CD4-positive, CD25-positive, alpha-beta regulatory T cell (primary cell): Measurements from ENCODE around the gene PPP2R5C. TPM values are rescaled to one million over a fixed set of nuclear protein-coding genes. Genes with fewer than 3 reads are reported as not detected.

ENCODE experiments used
- ATAC-seq, 2 donors: fragments of 150-1000 bp; cut with Tn5 transposase; one replicate each; pipeline ENCODE4 v1.10.0; 2021; ENCODE audit warnings: low read depth in 2 of 2, moderate number of reproducible peaks in 2 of 2, moderate library complexity in 1 of 2
- DNase-seq, 3 donors: peaks; one replicate each; pipeline versions ENCODE4 v3.0.0 to v3.0.0-alpha.2; 2012 to 2022; ENCODE audit warnings: mixed read lengths in 1 of 3
- H3K27ac ChIP-seq: one replicate; pipeline ENCODE4 v1.7.0; 2013; ENCODE audit warnings: mild to moderate bottlenecking, low read length; ENCODE audit not compliant: insufficient read depth, poor library complexity, severe bottlenecking
- H3K27me3 ChIP-seq: one replicate; pipeline ENCODE4 v1.7.0; 2013; ENCODE audit warnings: low read length; ENCODE audit not compliant: control insufficient read depth, insufficient read depth
- H3K36me3 ChIP-seq: one replicate; pipeline ENCODE4 v1.7.0; 2013; ENCODE audit warnings: mild to moderate bottlenecking, low read length, moderate library complexity; ENCODE audit not compliant: control insufficient read depth, insufficient read depth
- H3K4me1 ChIP-seq: 2 replicates; pipeline ENCODE4 v1.7.0; 2013; ENCODE audit warnings: mild to moderate bottlenecking, low read length; ENCODE audit not compliant: insufficient read depth, control insufficient read depth, poor library complexity, severe bottlenecking
- H3K4me3 ChIP-seq: one replicate; pipeline ENCODE4 v1.7.0; 2013; ENCODE audit warnings: low read depth, mild to moderate bottlenecking, low read length, moderate library complexity
- H3K9me3 ChIP-seq, 2 experiments: 1 replicate in 1 of 2; 2 replicates in 1 of 2; pipeline ENCODE4 v1.7.0; 2013; ENCODE audit warnings: low read length in 2 of 2, mild to moderate bottlenecking in 1 of 2, moderate library complexity in 1 of 2; ENCODE audit not compliant: control insufficient read depth in 2 of 2
- H3K27ac Mint-ChIP-seq, 3 donors: one replicate each; pipeline ENCODE4 v1.8.0; 2020 to 2022; ENCODE audit warnings: mild to moderate bottlenecking in 3 of 3, mixed read lengths in 3 of 3, moderate library complexity in 2 of 3
- H3K27me3 Mint-ChIP-seq: one replicate; pipeline ENCODE4 v1.8.0; 2022; ENCODE audit warnings: mild to moderate bottlenecking, mixed read lengths
- H3K36me3 Mint-ChIP-seq: one replicate; pipeline ENCODE4 v1.8.0; 2020; ENCODE audit warnings: mixed read lengths
- H3K4me1 Mint-ChIP-seq, 4 donors: one replicate each; pipeline ENCODE4 v1.8.0; 2020 to 2022; ENCODE audit warnings: mixed read lengths in 4 of 4, mild to moderate bottlenecking in 1 of 4
- H3K4me3 Mint-ChIP-seq, 4 donors: one replicate each; pipeline ENCODE4 v1.8.0; 2020 to 2022; ENCODE audit warnings: mild to moderate bottlenecking in 4 of 4, mixed read lengths in 4 of 4, moderate library complexity in 3 of 4
- H3K9me3 Mint-ChIP-seq, 7 donors: one replicate each; pipeline ENCODE4 v1.8.0; 2020 to 2022; ENCODE audit warnings: mixed read lengths in 7 of 7, mild to moderate bottlenecking in 3 of 7, moderate library complexity in 2 of 7
- polyA plus RNA-seq, 4 donors: library from polyadenylated mRNA; unstranded; fragments of 300-500 nt; fragmentation: Illumina TruSeq; gene quantifications; one replicate each; pipeline ENCODE4 v1.2.3, GENCODE V29; 2021
- total RNA-seq: library from RNA; stranded (reverse); gene quantifications from one replicate; pipeline ENCODE4 v1.2.3, GENCODE V29; 2022

PPP2R5C gene
- total and polyA plus RNA-seq, 5 donors from 2014 or later: 244 to 650 (median 282) TPM

DNA sequence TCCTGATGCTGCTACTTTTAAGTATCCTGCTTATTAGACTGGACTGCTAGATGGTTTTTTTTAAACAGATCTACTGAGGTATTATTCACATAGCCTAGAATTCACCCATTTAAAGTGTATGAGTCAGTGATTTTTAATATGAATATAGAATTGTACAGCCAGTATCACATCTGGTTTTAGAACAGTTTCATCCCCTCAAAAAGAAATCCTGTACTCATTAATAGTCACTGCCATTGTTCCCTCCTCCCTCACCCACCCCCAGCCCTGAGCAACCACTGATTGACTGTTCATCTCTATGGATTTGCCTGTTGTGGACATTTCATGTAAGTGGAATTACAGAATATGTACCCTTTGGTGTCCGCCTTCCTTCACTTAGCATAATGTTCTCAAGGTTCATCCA, 98.4 kb downstream of the PPP2R5C start:
- Histone ChIP-seq H3K27me3 (no peaks in the 10 kb centered on the region), H3K9me3 (no peaks in the 10 kb centered on the region), H3K4me1 (peaks cover 26% of the 10 kb centered on the region), H3K36me3 (peaks cover 83% of the 10 kb centered on the region), H3K27ac (peak overlapping the region; percentile 75), H3K4me3 (peak overlapping the region; percentile 32)
- H3K36me3 Mint-ChIP-seq: peaks cover 56% of the 10 kb centered on the region
- H3K27me3 Mint-ChIP-seq: no peaks in the 10 kb centered on the region
- no peaks in the 10 kb centered on the region for H3K9me3 Mint-ChIP-seq
- DNase-seq (no peak), ATAC-seq (no peak)
- peak overlapping the region in 3 of 4 donors; percentile 19 to 55 (median 33) for H3K4me3 Mint-ChIP-seq
- peak overlapping the region; percentile 80 to 99 (median 93) for H3K27ac Mint-ChIP-seq
- H3K4me1 Mint-ChIP-seq: peaks cover 27 to 84% (median 60%) of the 10 kb centered on the region in 4 donors

GRCh38 chr14:101861464-101861863, 100.0 kb downstream of the PPP2R5C start:
- no peak overlapping the region for H3K4me3 Mint-ChIP-seq
- Histone ChIP-seq H3K9me3 (no peaks in the 10 kb centered on the region), H3K4me1 (peaks cover 13% of the 10 kb centered on the region), H3K27me3 (no peaks in the 10 kb centered on the region), H3K36me3 (peaks cover 80% of the 10 kb centered on the region), H3K27ac (no peak overlapping the region), H3K4me3 (no peak overlapping the region)
- H3K27me3 Mint-ChIP-seq: no peaks in the 10 kb centered on the region
- peaks cover 53% of the 10 kb centered on the region for H3K36me3 Mint-ChIP-seq
- H3K4me1 Mint-ChIP-seq: peaks cover 18 to 79% (median 50%) of the 10 kb centered on the region in 4 donors
- no peaks in the 10 kb centered on the region for H3K9me3 Mint-ChIP-seq
- H3K27ac Mint-ChIP-seq: peak overlapping the region in 2 of 3 donors; percentile 40 to 49
- ATAC-seq (no peak), DNase-seq (no peak)

DNA sequence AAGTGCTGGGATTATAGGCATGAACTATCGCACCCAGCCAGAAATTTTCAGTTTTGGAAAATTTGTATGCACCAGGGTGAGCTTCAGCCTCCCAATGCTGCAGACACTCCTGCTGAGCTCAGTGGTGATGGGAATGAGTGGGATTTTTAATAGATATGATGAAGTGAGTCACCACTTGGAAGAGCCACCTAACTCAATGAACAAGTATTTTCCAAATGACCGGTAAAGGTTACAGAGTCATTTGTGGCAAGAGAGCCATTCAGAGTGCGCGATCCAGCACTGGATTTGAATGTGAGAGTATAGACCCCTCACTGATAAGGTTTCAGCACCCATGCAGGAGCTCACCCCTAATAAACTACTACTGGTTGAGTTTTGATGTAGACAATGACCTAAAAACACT, 100.7 kb downstream of the PPP2R5C start:
- no peak overlapping the region for H3K27ac ChIP-seq
- Mint-ChIP-seq H3K9me3 (no peaks in the 10 kb centered on the region), H3K27me3 (no peaks in the 10 kb centered on the region), H3K36me3 (peaks cover 48% of the 10 kb centered on the region), H3K4me1 (peaks cover 14 to 76% (median 46%) of the 10 kb centered on the region in 4 donors), H3K27ac (peak overlapping the region in 2 of 3 donors; percentile 11 to 32), H3K4me3 (no peak overlapping the region)
- H3K4me1 ChIP-seq: peaks cover 13% of the 10 kb centered on the region
- no peak for DNase-seq
- H3K36me3 ChIP-seq: peaks cover 73% of the 10 kb centered on the region
- ATAC-seq: no peak
- H3K9me3 ChIP-seq: no peaks in the 10 kb centered on the region
- H3K4me3 ChIP-seq: no peak overlapping the region
- no peaks in the 10 kb centered on the region for H3K27me3 ChIP-seq

DNA sequence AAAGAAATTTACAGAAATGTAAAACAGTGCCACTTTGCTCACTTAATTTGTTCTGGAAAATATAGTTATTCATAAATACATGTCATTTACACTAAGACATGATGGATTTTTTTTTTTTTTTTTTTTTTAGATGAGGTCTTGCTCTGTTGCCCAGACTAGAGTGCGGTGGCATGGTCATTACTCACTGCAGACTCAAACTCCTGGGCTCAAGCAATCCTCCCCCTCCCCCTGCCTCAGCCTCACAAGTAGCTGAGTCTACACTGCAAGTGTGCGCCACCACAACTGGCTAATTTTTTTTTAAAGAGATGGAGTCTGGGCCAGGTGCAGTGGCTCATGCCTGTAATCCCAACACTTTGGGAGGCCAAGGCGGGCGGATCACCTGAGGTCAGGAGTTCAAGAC, 101.2 kb downstream of the PPP2R5C start:
- no peaks in the 10 kb centered on the region for H3K9me3 Mint-ChIP-seq
- DNase-seq: no peak

DNA sequence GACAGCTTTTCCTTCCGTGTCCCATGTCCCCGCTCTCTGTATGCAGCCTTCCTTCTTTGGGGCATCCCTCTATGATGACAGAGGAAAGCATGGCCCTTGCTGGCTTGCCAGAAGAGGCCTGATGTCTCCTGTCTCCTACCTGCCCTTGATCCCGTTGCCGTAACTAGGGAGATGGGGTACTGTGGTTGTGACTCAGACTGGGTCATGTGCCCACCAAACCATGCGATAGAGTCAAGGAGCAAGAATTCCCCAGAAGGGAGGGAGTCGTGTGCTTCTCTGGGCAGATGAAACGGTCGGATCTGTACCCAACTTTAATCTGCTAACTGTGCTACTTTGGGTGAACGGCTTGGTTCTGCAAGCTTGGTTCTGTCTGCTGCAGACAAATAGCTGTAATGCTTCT, 103.8 kb downstream of the PPP2R5C start:
- Mint-ChIP-seq H3K27me3 (no peaks in the 10 kb centered on the region), H3K36me3 (peaks cover 37% of the 10 kb centered on the region), H3K4me3 (no peak overlapping the region), H3K27ac (peak overlapping the region in 2 of 3 donors; percentile 62 to 86), H3K9me3 (no peaks in the 10 kb centered on the region), H3K4me1 (peaks cover 23 to 74% (median 40%) of the 10 kb centered on the region in 4 donors)
- Histone ChIP-seq H3K36me3 (peaks cover 51% of the 10 kb centered on the region), H3K9me3 (no peaks in the 10 kb centered on the region), H3K27me3 (no peaks in the 10 kb centered on the region), H3K4me3 (no peak overlapping the region), H3K4me1 (no peaks in the 10 kb centered on the region), H3K27ac (no peak overlapping the region)
- DNase-seq: no peak
- ATAC-seq: no peak

More for the DNA sequence above, 101.2 kb downstream of the PPP2R5C start:
- no peak for ATAC-seq
- Histone ChIP-seq H3K27ac (no peak overlapping the region), H3K4me1 (peaks cover 13% of the 10 kb centered on the region), H3K9me3 (no peaks in the 10 kb centered on the region), H3K4me3 (no peak overlapping the region), H3K27me3 (no peaks in the 10 kb centered on the region), H3K36me3 (peaks cover 68% of the 10 kb centered on the region)
- Mint-ChIP-seq H3K4me3 (no peak overlapping the region), H3K27me3 (no peaks in the 10 kb centered on the region), H3K27ac (no peak overlapping the region), H3K36me3 (peaks cover 44% of the 10 kb centered on the region), H3K4me1 (peaks cover 14 to 74% (median 43%) of the 10 kb centered on the region in 4 donors)

- peak overlapping the region in 2 of 4 donors; percentile 26 to 45 for H3K4me3 Mint-ChIP-seq
Measured at GRCh38 chr14:101867854-101868253, 106.3 kb downstream of the PPP2R5C start.

DNA sequence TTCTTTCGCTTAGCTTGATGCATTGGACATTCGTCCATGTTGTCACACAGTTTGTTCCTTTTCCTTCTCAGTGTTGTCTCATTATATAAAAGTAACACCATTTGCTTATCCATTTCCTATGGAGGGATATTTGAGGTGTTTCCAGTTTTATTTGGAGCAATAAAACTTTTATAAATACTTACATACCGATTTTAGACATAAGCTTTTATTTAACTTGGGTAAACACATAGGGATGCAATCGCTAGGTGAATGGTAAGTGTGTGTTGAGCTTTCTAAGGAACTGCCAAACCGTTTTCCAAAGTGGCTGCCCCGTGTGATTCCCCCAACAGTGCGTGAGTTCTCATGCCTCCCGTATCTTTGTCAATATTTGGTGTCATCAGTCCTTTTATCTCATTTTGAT, 107.7 kb downstream of the PPP2R5C start:
- H3K4me3 Mint-ChIP-seq: peak overlapping the region in 3 of 4 donors; percentile 19 to 80 (median 29)
- no peaks in the 10 kb centered on the region for H3K9me3 ChIP-seq
- H3K27me3 ChIP-seq: no peaks in the 10 kb centered on the region
- H3K27ac ChIP-seq: no peak overlapping the region
- no peak for ATAC-seq
- H3K4me3 ChIP-seq: no peak overlapping the region
- no peaks in the 10 kb centered on the region for H3K27me3 Mint-ChIP-seq
- H3K36me3 Mint-ChIP-seq: peaks cover 41% of the 10 kb centered on the region
- H3K9me3 Mint-ChIP-seq: no peaks in the 10 kb centered on the region
- H3K36me3 ChIP-seq: peaks cover 22% of the 10 kb centered on the region
- peaks cover 46 to 84% (median 60%) of the 10 kb centered on the region in 4 donors for H3K4me1 Mint-ChIP-seq
- H3K4me1 ChIP-seq: peaks cover 8% of the 10 kb centered on the region
- no peak for DNase-seq
- peak overlapping the region in 2 of 3 donors; percentile 45 to 79 for H3K27ac Mint-ChIP-seq

More at GRCh38 chr14:101867854-101868253, 106.3 kb downstream of the PPP2R5C start:
- Histone ChIP-seq H3K4me1 (peaks cover 7% of the 10 kb centered on the region), H3K27me3 (no peaks in the 10 kb centered on the region), H3K9me3 (no peaks in the 10 kb centered on the region), H3K4me3 (no peak overlapping the region), H3K27ac (no peak overlapping the region), H3K36me3 (peaks cover 27% of the 10 kb centered on the region)
- no peaks in the 10 kb centered on the region for H3K9me3 Mint-ChIP-seq
- DNase-seq (no peak), ATAC-seq (no peak)
- peaks cover 36 to 80% (median 49%) of the 10 kb centered on the region in 4 donors for H3K4me1 Mint-ChIP-seq
- no peaks in the 10 kb centered on the region for H3K27me3 Mint-ChIP-seq
- H3K36me3 Mint-ChIP-seq: peaks cover 34% of the 10 kb centered on the region
- H3K27ac Mint-ChIP-seq: peak overlapping the region; percentile 46 to 70 (median 59)

GRCh38 chr14:101870273-101870939, 108.9 kb downstream of the PPP2R5C start:
- Mint-ChIP-seq H3K4me3 (peak overlapping the region in 3 of 4 donors; percentile 8 to 42 (median 22)), H3K9me3 (no peaks in the 10 kb centered on the region), H3K27ac (peak overlapping the region; percentile 42 to 48 (median 45)), H3K36me3 (peaks cover 34% of the 10 kb centered on the region), H3K27me3 (no peaks in the 10 kb centered on the region), H3K4me1 (peaks cover 50 to 83% (median 62%) of the 10 kb centered on the region in 4 donors)
- no peak overlapping the region for H3K27ac ChIP-seq
- H3K4me1 ChIP-seq: peaks cover 20% of the 10 kb centered on the region
- ATAC-seq (no peak), DNase-seq (no peak)
- H3K4me3 ChIP-seq: no peak overlapping the region
- no peaks in the 10 kb centered on the region for H3K9me3 ChIP-seq
- no peaks in the 10 kb centered on the region for H3K27me3 ChIP-seq
- peaks cover 11% of the 10 kb centered on the region for H3K36me3 ChIP-seq
